HEK293 (cell line): ENCODE results near the gene ADM5.

Experiments used
- CTCF ChIA-PET: fragments of 350-600 bp; formaldehyde crosslinking; extraction: SDS; loops from one replicate; lab custom pipeline; 2021; ENCODE audit warnings: antibody characterized with exemption; lab: Yijun Ruan, JAX
- POLR2A ChIA-PET: fragments of 300-600 bp; formaldehyde crosslinking; extraction: SDS; loops from one replicate; lab custom pipeline; 2020; ENCODE audit warnings: antibody characterized with exemption, inconsistent platforms; lab: Yijun Ruan, JAX
- H3K27ac ChIP-seq: fragments of 200-500 bp; sonication (Bioruptor generic); 2 replicates; pipeline ENCODE4 v1.5.1; 2014; ENCODE audit warnings: low read depth, low read length, control low read depth, inconsistent platforms; ENCODE audit errors: extremely low read depth
- H3K36me3 ChIP-seq, 2 experiments: fragments of 200-500 bp in 1 of 2; sonication (Bioruptor generic) in 1 of 2; 1 replicate in 1 of 2; 2 replicates in 1 of 2; pipeline ENCODE4 v1.5.1; 2014 to 2017; ENCODE audit warnings: inconsistent platforms in 2 of 2, low read length in 2 of 2; ENCODE audit not compliant: control insufficient read depth in 2 of 2, insufficient read depth in 1 of 2
- H3K4me1 ChIP-seq: fragments of 200-500 bp; sonication (Bioruptor generic); 2 replicates; pipeline ENCODE4 v1.5.1; 2014; ENCODE audit warnings: mild to moderate bottlenecking, low read length, inconsistent platforms; ENCODE audit not compliant: control insufficient read depth, insufficient read depth
- H3K4me3 ChIP-seq: 2 replicates; pipeline ENCODE4 v1.5.1; 2011; ENCODE audit warnings: low read depth, mild to moderate bottlenecking, control low read depth, low read length, moderate library complexity
- H3K9me3 ChIP-seq: fragments of 200-500 bp; sonication (Bioruptor generic); 2 replicates; pipeline ENCODE4 v1.5.1; 2014; ENCODE audit warnings: low read depth, low read length, inconsistent platforms; ENCODE audit not compliant: control insufficient read depth, insufficient read depth
- KLF7 ChIP-seq: fragments of 450-650 bp; formaldehyde crosslinking; IDR thresholded peaks from 2 replicates; pipeline ENCODE4 v1.5.1; 2016; ENCODE audit warnings: missing biosample characterization, missing genetic modification characterization, borderline replicate concordance
- KLF8 ChIP-seq: fragments of 450-650 bp; formaldehyde crosslinking; IDR thresholded peaks from 2 replicates; pipeline ENCODE4 v1.5.1; 2016; ENCODE audit warnings: missing biosample characterization, missing genetic modification characterization
- OVOL3 ChIP-seq: fragments of 450-650 bp; formaldehyde crosslinking; IDR thresholded peaks from 2 replicates; pipeline ENCODE4 v1.5.1; 2016; ENCODE audit warnings: missing biosample characterization, missing genetic modification characterization
- PATZ1 ChIP-seq: fragments of 450-650 bp; formaldehyde crosslinking; IDR thresholded peaks from 2 replicates; pipeline ENCODE4 v1.5.1; 2016; ENCODE audit warnings: missing biosample characterization, missing genetic modification characterization
- PRDM1 ChIP-seq: fragments of 450-650 bp; formaldehyde crosslinking; IDR thresholded peaks from 2 replicates; pipeline ENCODE4; 2016; ENCODE audit warnings: missing biosample characterization, missing genetic modification characterization
- REPIN1 ChIP-seq: fragments of 450-650 bp; formaldehyde crosslinking; IDR thresholded peaks from 2 replicates; pipeline ENCODE4 v1.5.1; 2017; ENCODE audit warnings: missing biosample characterization, missing genetic modification characterization, low read depth
- SP2 ChIP-seq: fragments of 450-650 bp; formaldehyde crosslinking; IDR thresholded peaks from 2 replicates; pipeline ENCODE4 v1.5.1; 2016; ENCODE audit warnings: missing biosample characterization, missing genetic modification characterization
- TCF7L2 ChIP-seq: IDR thresholded peaks from 2 replicates; pipeline ENCODE4 v1.6.1; 2011; ENCODE audit warnings: low read depth, mild to moderate bottlenecking, inconsistent platforms, low read length, moderate library complexity, borderline replicate concordance
- ZEB2 ChIP-seq: fragments of 450-650 bp; formaldehyde crosslinking; IDR thresholded peaks from 2 replicates; pipeline ENCODE4 v1.5.1; 2016; ENCODE audit warnings: missing biosample characterization, missing genetic modification characterization
- ZFHX2 ChIP-seq: fragments of 450-650 bp; formaldehyde crosslinking; conservative IDR thresholded peaks from 2 replicates; pipeline ENCODE4 v1.5.1; 2016; ENCODE audit warnings: missing biosample characterization, missing genetic modification characterization
- ZFP37 ChIP-seq: fragments of 450-650 bp; formaldehyde crosslinking; IDR thresholded peaks from 2 replicates; pipeline ENCODE4 v1.5.1; 2016; ENCODE audit warnings: missing biosample characterization, missing genetic modification characterization
- ZNF121 ChIP-seq: fragments of 450-650 bp; formaldehyde crosslinking; IDR thresholded peaks from 2 replicates; pipeline ENCODE4 v1.5.1; 2016; ENCODE audit warnings: missing biosample characterization, missing genetic modification characterization
- ZNF138 ChIP-seq: fragments of 450-650 bp; formaldehyde crosslinking; IDR thresholded peaks from 2 replicates; pipeline ENCODE4 v1.5.1; 2016; ENCODE audit warnings: missing biosample characterization, missing genetic modification characterization, borderline replicate concordance
- ZNF24 ChIP-seq: fragments of 450-650 bp; formaldehyde crosslinking; IDR thresholded peaks from 2 replicates; pipeline ENCODE4 v1.5.1; 2016; ENCODE audit warnings: missing biosample characterization, missing genetic modification characterization
- ZNF311 ChIP-seq: fragments of 450-650 bp; formaldehyde crosslinking; IDR thresholded peaks from 2 replicates; pipeline ENCODE4 v1.5.1; 2017; ENCODE audit warnings: missing biosample characterization, missing genetic modification characterization, borderline replicate concordance
- ZNF354C ChIP-seq: fragments of 450-650 bp; formaldehyde crosslinking; IDR thresholded peaks from 2 replicates; pipeline ENCODE4 v1.5.1; 2016; ENCODE audit warnings: missing biosample characterization, missing genetic modification characterization, low read depth, borderline replicate concordance
- ZNF366 ChIP-seq: fragments of 450-650 bp; formaldehyde crosslinking; conservative IDR thresholded peaks from 2 replicates; pipeline ENCODE4 v1.5.1; 2016; ENCODE audit warnings: missing biosample characterization, missing genetic modification characterization
- ZNF37A ChIP-seq: fragments of 450-650 bp; IDR thresholded peaks from 2 replicates; pipeline ENCODE4 v1.5.1; 2018; ENCODE audit warnings: missing biosample characterization, missing genetic modification characterization
- ZNF529 ChIP-seq: fragments of 450-650 bp; formaldehyde crosslinking; IDR thresholded peaks from 2 replicates; pipeline ENCODE4 v1.5.1; 2017; ENCODE audit warnings: missing genetic modification characterization, missing biosample characterization; ENCODE audit not compliant: insufficient replicate concordance
- ZNF561 ChIP-seq: fragments of 450-650 bp; IDR thresholded peaks from 2 replicates; pipeline ENCODE4 v1.5.1; 2018; ENCODE audit warnings: missing biosample characterization, missing genetic modification characterization, borderline replicate concordance
- ZNF626 ChIP-seq: fragments of 450-650 bp; sonication (Bioruptor Pico); formaldehyde crosslinking; IDR thresholded peaks from 2 replicates; pipeline ENCODE4 v1.5.1; 2018; ENCODE audit warnings: missing biosample characterization, missing genetic modification characterization, inconsistent platforms
- ZNF629 ChIP-seq: fragments of 450-650 bp; formaldehyde crosslinking; IDR thresholded peaks from 2 replicates; pipeline ENCODE4 v1.5.1; 2017; ENCODE audit warnings: missing biosample characterization, missing genetic modification characterization
- ZNF660 ChIP-seq: fragments of 450-650 bp; IDR thresholded peaks from 2 replicates; pipeline ENCODE4 v1.5.1; 2018; ENCODE audit warnings: missing biosample characterization, mild to moderate bottlenecking, missing genetic modification characterization
- ZNF76 ChIP-seq: fragments of 450-650 bp; formaldehyde crosslinking; IDR thresholded peaks from 2 replicates; pipeline ENCODE4; 2016; ENCODE audit warnings: low read depth, missing biosample characterization, missing genetic modification characterization, borderline replicate concordance
- ZSCAN18 ChIP-seq: fragments of 450-650 bp; formaldehyde crosslinking; IDR thresholded peaks from 2 replicates; pipeline ENCODE4 v1.5.1; 2016; ENCODE audit warnings: missing biosample characterization, missing genetic modification characterization
- ZXDB ChIP-seq: fragments of 450-650 bp; formaldehyde crosslinking; IDR thresholded peaks from 2 replicates; pipeline ENCODE4 v1.5.1; 2016; ENCODE audit warnings: missing biosample characterization, missing genetic modification characterization
- TF ChIP-seq, protein P1 (sequence below): fragments of 450-650 bp; IDR thresholded peaks from 2 replicates; pipeline ENCODE4 v1.5.1; 2018; ENCODE audit warnings: missing biosample characterization, missing genetic modification characterization

Gene ADM5, protein sequence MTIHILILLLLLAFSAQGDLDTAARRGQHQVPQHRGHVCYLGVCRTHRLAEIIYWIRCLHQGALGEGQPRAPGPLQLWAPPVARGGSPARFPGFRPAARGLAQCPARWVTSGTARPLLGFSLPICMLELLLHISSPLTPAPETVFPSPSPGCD

DNA sequence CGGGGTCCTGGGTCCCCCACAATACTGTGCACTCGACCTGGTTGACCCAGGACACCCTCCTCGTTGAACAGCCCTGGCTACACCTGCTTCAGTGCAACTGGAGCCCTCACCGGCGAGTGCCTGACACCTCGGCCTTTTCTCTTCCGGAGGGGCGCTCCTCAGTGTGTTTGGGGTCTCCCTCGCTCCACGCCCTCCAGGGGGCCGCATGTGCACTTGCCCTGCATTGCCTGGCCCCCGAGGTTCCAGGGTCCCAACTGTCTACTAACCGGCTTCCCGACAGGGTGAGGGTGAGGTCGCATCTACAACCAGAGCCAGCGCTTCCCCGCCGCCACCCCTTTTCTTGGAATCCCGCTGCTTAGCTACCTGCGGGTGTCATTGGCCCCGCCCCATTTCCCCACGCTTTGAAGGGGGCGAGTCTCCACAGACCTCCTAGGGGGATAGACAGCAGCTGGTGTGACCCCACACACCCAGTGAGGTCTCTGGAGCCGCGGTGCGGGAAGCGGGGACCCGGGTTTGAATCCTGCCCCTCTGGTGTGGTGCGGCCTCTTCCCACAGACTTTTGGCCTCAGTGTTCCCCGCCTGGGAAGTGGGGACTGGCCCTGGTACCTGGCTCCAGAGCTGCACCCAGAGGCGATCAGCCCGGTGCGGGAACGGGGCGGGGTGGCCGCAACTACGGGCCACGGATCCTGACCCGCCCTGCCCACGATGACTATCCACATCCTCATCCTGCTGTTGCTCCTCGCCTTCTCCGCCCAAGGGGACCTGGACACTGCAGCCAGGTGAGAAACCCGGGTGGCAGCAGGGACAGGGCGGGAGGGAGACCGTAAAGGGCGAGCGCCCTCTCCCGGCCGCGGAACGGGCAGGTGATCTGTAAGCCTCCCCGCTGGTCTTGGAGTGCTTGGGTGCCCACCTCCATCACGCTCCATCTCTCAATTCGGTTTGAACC, at the start of gene ADM5:
Gene ADM5, plus strand, starts transcription at position 462 of the 946 bp plus-strand sequence. Its CDS starts 244 bp downstream, at position 706.
- Histone ChIP-seq H3K4me1 (peaks cover 8% of the 10 kb centered on the region), H3K27ac (no peak within 1 kb of the TSS; the same call in 1 of the 2 replicates), H3K36me3 (peaks cover 7 to 43% of the 10 kb centered on the region in 2 experiments), H3K4me3 (no peak within 1 kb of the TSS), H3K9me3 (no peaks in the 10 kb centered on the region)
- POLR2A ChIA-PET, result interaction anchor here (1.2 to 1.4 kb wide), 2 partner anchors 13 to 77 kb away, joined by 3 to 7 read pairs; partner anchors contain the start of gene AP2A1
- CTCF ChIA-PET, result interaction anchor here (0.7 kb wide), 1 partner anchor 172 kb away, joined by 3 read pairs; no protein-coding TSS in a partner anchor
- TF ChIP-seq, protein P1, sequence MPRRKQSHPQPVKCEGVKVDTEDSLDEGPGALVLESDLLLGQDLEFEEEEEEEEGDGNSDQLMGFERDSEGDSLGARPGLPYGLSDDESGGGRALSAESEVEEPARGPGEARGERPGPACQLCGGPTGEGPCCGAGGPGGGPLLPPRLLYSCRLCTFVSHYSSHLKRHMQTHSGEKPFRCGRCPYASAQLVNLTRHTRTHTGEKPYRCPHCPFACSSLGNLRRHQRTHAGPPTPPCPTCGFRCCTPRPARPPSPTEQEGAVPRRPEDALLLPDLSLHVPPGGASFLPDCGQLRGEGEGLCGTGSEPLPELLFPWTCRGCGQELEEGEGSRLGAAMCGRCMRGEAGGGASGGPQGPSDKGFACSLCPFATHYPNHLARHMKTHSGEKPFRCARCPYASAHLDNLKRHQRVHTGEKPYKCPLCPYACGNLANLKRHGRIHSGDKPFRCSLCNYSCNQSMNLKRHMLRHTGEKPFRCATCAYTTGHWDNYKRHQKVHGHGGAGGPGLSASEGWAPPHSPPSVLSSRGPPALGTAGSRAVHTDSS (tag by site-specific recombination), result no peak
- TF ChIP-seq PATZ1 (tag by site-specific recombination) (0 out of 2 replicates have a peak, but pooled peaks have one; percentile 2), ZNF660 (tag by site-specific recombination) (no peak), ZNF529 (tag by site-specific recombination) (no peak), ZFP37 (tag by site-specific recombination) (no peak), ZNF24 (no peak), ZNF354C (tag by site-specific recombination) (no peak), ZNF561 (tag by site-specific recombination) (no peak), PRDM1 (tag by site-specific recombination) (no peak), TCF7L2 (no peak), ZNF626 (tag by site-specific recombination) (no peak), KLF8 (peak; percentile 45; the same call in 1 of the 2 replicates), ZNF37A (tag by site-specific recombination) (no peak), ZNF121 (0 out of 2 replicates have a peak, but pooled peaks have one; percentile 37)

DNA sequence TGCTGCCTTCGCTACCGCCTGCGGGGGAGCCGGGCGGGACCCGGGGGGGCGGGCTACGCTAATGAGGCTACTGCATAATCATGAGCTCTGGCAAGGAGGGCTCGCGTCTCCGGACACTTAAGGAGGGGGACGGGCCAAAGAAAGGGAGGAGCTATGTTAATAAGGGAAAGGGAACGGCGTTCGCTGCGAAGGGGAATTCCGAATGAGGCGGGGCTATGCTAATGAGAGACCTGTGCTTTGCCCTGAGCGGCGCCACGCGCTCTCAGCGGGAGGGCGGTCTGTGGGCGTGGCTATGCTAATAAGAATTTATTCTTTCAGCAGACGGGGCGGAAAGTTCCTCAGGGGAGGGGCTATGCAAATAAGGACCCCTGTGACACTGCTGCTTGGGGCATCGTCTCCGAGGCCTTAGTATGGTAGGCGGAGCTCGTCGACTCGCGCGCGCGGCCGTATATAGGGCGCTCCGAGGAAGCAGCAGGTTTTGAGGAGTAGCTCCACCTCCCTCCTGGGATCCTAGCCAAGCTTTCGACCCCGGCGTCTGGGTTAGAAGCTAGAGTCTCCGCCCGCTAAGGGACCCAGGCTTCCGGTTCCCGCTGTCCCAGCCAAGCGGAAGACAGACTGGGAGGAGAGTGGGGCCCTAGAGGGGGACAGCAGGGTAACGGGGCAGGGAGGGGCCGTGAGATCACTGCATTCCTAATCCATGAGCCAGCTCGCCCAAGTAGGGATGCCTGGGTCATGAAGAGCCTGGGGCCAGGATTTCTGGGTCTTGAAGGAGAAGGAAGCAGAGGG, 49.1 kb upstream of the ADM5 start, which contains the start of gene RRAS:
Gene RRAS, minus strand, starts transcription at position 31 of the 786 bp plus-strand sequence. CDS start 45 bp downstream, outside the sequence.
- CTCF ChIA-PET, result interaction anchor here (0.6 to 6.5 kb wide), 9 partner anchors 32 to 926 kb away, joined by 3 to 59 read pairs (median 5); partner anchors contain the start of gene PRMT1
- TF ChIP-seq ZNF629 (peak; percentile 93), ZEB2 (peak; percentile 99), ZXDB (peak; percentile 92), REPIN1 (tag by site-specific recombination) (no peak; the same call in 1 of the 2 replicates), ZNF311 (tag by site-specific recombination) (no peak), KLF7 (tag by site-specific recombination) (peak; percentile 76; the same call in 1 of the 2 replicates), ZFHX2 (tag by site-specific recombination) (no peak), ZNF138 (tag by site-specific recombination) (no peak), ZNF366 (peak; percentile 97), ZSCAN18 (tag by site-specific recombination) (peak; percentile 58; the same call in 1 of the 2 replicates), OVOL3 (tag by site-specific recombination) (peak; percentile 71; the same call in 1 of the 2 replicates), SP2 (tag by site-specific recombination) (peak; percentile 81), ZNF76 (tag by site-specific recombination) (peak; percentile 87)

More for the DNA sequence above, 49.1 kb upstream of the ADM5 start, which contains the start of gene RRAS:
- POLR2A ChIA-PET, result interaction anchor here (0.5 to 3.5 kb wide), 36 partner anchors 8 to 1771 kb away, joined by 3 to 124 read pairs (median 6); partner anchors contain the start of genes AKT1S1, ALDH16A1, AP2A1 and ATF5
- Histone ChIP-seq H3K9me3 (no peaks in the 10 kb centered on the region), H3K4me1 (peaks cover 31% of the 10 kb centered on the region), H3K4me3 (peak within 1 kb of the TSS; percentile 51), H3K36me3 (peaks cover 0 to 17% of the 10 kb centered on the region in 2 experiments; a peak in 1 of 3 replicates), H3K27ac (peak within 1 kb of the TSS; percentile 98)
